ENCODE measurements around the gene CFD. TPM values are rescaled to one million over a fixed set of nuclear protein-coding genes. Genes with fewer than 3 reads are reported as not detected.

CFD gene
- total RNA-seq, 1 experiment from 2014 or later, result 1.9 TPM

GRCh38 chr19:854549-854948, 4.9 kb upstream of the CFD start:
- Histone ChIP-seq H3K79me2 (ENCODE audit: insufficient read depth, low read length) (no peaks in the 10 kb centered on the region), H4K91ac (ENCODE audit: insufficient read length, low read depth, low read length) (no peak overlapping the region), H3K4me1 (ENCODE audit: insufficient read depth, low read length) (no peaks in the 10 kb centered on the region), H3K14ac (ENCODE audit: insufficient read depth, low read length) (no peak overlapping the region), H3K9ac (ENCODE audit: extremely low read depth, insufficient read length, low read length) (no peak overlapping the region), H3K23ac (ENCODE audit: insufficient read length, low read depth, low read length) (no peak overlapping the region), H4K5ac (ENCODE audit: insufficient read length, low read depth, low read length) (no peak overlapping the region), H3K4me2 (ENCODE audit: insufficient read depth, insufficient read length, low read length) (no peak overlapping the region), H4K20me1 (ENCODE audit: control insufficient read depth, insufficient read depth, insufficient read length) (no peaks in the 10 kb centered on the region), H4K8ac (replicated peaks; ENCODE audit: insufficient read length, low read depth, low read length) (no peak overlapping the region), H2AK5ac (ENCODE audit: insufficient read length, low read length) (no peak overlapping the region), H3K27ac (ENCODE audit: insufficient read length, low read depth, low read length) (no peak overlapping the region), H3K18ac (ENCODE audit: insufficient read length, low read depth, low read length) (no peak overlapping the region), H2BK20ac (ENCODE audit: low read depth, low read length, poor library complexity, severe bottlenecking) (no peak overlapping the region), H3K56ac (ENCODE audit: insufficient read length, low read depth, low read length) (no peak overlapping the region), H3K27me3 (ENCODE audit: insufficient read depth, low read length) (no peaks in the 10 kb centered on the region; the same call in 1 of the 2 replicates), H3K4ac (ENCODE audit: low read depth, low read length) (no peak overlapping the region), H2BK12ac (ENCODE audit: insufficient read length, low read depth, low read length) (no peak overlapping the region), H2BK15ac (ENCODE audit: low read depth, low read length) (no peak overlapping the region), H3T11ph (ENCODE audit: low read length) (no peak overlapping the region), H3K79me1 (ENCODE audit: insufficient read depth, low read depth, low read length, poor library complexity, severe bottlenecking) (no peaks in the 10 kb centered on the region), H2BK5ac (ENCODE audit: insufficient read length, low read length) (no peak overlapping the region), H3K23me2 (ENCODE audit: insufficient read length, low read depth, low read length, poor library complexity, severe bottlenecking) (no peaks in the 10 kb centered on the region), H2AFZ (ENCODE audit: low read length) (no peak overlapping the region), H3K9me3 (ENCODE audit: control insufficient read depth, low read depth, low read length) (no peaks in the 10 kb centered on the region), H2BK120ac (ENCODE audit: low read depth, low read length, poor library complexity, severe bottlenecking) (no peak overlapping the region)
- peaks cover 0 to 2% of the 10 kb centered on the region in 2 experiments; a peak in 2 of 5 replicates for H3K9me3 Mint-ChIP-seq
- H3K4me1 Mint-ChIP-seq, result no peaks in the 10 kb centered on the region
- no peak overlapping the region for H3K4me3 Mint-ChIP-seq
- no CpG with 5 or more reads among the region's 6 CpGs for WGBS (ENCODE audit: extremely low coverage, insufficient read length, low lambda C conversion rate)
- peaks cover 27% of the 10 kb centered on the region for H3K27me3 Mint-ChIP-seq (ENCODE audit: low read depth)
- TF ChIP-seq CTCF (conservative IDR thresholded peaks at IDR 0.05), result no peak
- no peak for DNase-seq
- H3K27ac Mint-ChIP-seq, result no peak overlapping the region
- no peaks in the 10 kb centered on the region for H3K36me3 Mint-ChIP-seq (ENCODE audit: insufficient read depth in 1 of 3, low read depth in 3 of 3)

All from H9 (cell line).